Measurements from ENCODE around the gene SDE2. TPM values are rescaled to one million over a fixed set of nuclear protein-coding genes. Genes with fewer than 3 reads are reported as not detected.
"Not testable (repeated sequence)": the region's sequence is repeated elsewhere in the genome, so short reads cannot be mapped to it uniquely, and the experiment has no call there.

The SDE2 gene
- total RNA-seq, 2 donors from 2014 or later, result 19.9 to 24.8 TPM

DNA sequence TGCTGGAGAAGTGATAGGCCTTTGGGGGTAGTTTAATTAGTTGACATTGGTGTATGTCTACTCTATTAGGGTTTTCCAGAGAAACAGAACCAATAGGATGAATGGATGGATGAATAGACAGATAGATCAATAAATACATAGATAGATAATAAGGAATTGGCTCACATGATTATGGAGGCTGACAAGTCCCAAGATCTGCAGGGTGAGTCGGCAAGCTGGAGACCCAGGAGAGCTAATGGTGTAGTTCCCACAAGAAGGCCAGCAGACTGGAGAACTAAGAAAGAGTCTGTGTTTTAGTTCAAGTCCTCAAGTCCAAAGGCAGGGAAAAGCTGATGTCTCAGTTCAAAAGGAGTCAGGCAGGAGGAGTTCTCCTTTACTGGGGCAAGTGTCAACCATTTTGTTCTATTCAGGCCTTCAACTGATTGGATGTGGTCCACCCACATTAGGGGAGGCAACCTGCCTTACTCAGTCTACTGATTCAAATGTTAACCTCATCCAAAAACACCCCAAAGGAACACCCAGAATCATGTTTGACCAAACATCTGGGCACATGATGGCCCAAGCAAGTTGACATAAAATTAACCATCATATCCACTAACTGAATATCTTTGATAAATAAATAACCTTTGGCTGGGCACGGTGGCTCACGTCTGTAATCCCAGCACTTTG is 4.5 kb upstream of the SDE2 start:
- intact Hi-C loops (cut with DNase I), result no loop called here
- WGBS, result 91% methylated on average over 3 of the region's 3 CpGs
- no peak for TF ChIP-seq POLR2A (IDR thresholded peaks at IDR 0.05)
- TF ChIP-seq POLR2AphosphoS5 (IDR thresholded peaks at IDR 0.05), result no peak
- TF ChIP-seq, protein P1, sequence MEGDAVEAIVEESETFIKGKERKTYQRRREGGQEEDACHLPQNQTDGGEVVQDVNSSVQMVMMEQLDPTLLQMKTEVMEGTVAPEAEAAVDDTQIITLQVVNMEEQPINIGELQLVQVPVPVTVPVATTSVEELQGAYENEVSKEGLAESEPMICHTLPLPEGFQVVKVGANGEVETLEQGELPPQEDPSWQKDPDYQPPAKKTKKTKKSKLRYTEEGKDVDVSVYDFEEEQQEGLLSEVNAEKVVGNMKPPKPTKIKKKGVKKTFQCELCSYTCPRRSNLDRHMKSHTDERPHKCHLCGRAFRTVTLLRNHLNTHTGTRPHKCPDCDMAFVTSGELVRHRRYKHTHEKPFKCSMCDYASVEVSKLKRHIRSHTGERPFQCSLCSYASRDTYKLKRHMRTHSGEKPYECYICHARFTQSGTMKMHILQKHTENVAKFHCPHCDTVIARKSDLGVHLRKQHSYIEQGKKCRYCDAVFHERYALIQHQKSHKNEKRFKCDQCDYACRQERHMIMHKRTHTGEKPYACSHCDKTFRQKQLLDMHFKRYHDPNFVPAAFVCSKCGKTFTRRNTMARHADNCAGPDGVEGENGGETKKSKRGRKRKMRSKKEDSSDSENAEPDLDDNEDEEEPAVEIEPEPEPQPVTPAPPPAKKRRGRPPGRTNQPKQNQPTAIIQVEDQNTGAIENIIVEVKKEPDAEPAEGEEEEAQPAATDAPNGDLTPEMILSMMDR (IDR thresholded peaks at IDR 0.05), result no peak
- H3K4me3 ChIP-seq, result no peak overlapping the region
- peaks cover 5% of the 10 kb centered on the region for H3K4me1 ChIP-seq (replicated peaks)
- H3K9me3 ChIP-seq, result no peaks in the 10 kb centered on the region
- no peak for DNase-seq (ENCODE audit: low spot score)
- peak overlapping the region in 1 of 2 donors; percentile 78 for H3K27ac ChIP-seq
- H3K36me3 ChIP-seq, result no peaks in the 10 kb centered on the region
- no peaks in the 10 kb centered on the region for H3K27me3 ChIP-seq (replicated peaks; ENCODE audit: insufficient read depth)

DNA sequence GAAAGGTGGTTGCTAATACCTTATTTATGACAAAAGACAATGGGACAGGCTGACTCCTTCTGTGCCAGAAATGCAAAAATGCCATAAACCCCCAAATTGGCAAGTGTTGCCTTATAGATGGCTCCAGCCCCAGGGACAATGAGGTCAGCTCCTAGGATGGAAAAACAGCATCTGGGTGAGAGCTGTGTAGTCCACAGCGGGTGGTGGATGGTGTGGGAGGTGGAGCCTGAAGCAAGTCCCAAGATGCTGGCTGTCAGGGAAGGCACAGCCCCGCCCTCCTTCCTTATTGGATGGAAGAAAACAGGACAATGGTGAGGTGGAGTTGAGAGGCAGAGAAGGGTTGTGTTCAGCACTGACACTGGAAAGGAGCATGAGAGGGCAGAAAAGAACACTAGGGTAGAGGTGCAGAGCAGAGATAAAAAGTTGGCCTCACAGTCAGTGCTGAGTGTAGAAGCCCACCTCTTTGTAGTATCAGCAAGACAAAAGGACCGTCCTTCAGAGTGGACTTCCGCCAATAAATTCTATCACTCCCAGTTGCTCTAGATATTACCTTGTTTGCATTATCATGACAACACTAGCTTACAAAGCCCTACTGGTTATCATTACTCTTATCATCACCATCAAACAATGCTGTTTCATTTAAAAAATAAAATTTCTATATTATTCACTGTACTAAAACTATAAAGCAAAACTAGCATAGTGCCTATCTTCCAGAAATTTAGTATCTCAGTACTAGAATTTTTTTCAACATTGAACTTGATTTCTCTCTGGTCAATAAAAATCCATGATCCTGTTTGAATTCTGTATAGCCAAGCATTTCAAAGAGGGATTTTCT is 3.7 kb upstream of the SDE2 start:
- Histone ChIP-seq H3K9me3 (no peaks in the 10 kb centered on the region), H3K36me3 (no peaks in the 10 kb centered on the region), H3K27ac (peak overlapping the region; percentile 44 to 78), H3K4me1 (replicated peaks) (peaks cover 10% of the 10 kb centered on the region), H3K4me3 (no peak overlapping the region), H3K27me3 (replicated peaks; ENCODE audit: insufficient read depth) (no peaks in the 10 kb centered on the region)
- TF ChIP-seq POLR2AphosphoS5 (IDR thresholded peaks at IDR 0.05) (no peak), POLR2A (IDR thresholded peaks at IDR 0.05) (no peak)
- TF ChIP-seq, protein P1 (IDR thresholded peaks at IDR 0.05), result no peak
- WGBS, result 53% methylated on average over 4 of the region's 4 CpGs
- intact Hi-C loops (cut with DNase I), result no loop called here
- peak; percentile 31 for DNase-seq (ENCODE audit: low spot score)

DNA sequence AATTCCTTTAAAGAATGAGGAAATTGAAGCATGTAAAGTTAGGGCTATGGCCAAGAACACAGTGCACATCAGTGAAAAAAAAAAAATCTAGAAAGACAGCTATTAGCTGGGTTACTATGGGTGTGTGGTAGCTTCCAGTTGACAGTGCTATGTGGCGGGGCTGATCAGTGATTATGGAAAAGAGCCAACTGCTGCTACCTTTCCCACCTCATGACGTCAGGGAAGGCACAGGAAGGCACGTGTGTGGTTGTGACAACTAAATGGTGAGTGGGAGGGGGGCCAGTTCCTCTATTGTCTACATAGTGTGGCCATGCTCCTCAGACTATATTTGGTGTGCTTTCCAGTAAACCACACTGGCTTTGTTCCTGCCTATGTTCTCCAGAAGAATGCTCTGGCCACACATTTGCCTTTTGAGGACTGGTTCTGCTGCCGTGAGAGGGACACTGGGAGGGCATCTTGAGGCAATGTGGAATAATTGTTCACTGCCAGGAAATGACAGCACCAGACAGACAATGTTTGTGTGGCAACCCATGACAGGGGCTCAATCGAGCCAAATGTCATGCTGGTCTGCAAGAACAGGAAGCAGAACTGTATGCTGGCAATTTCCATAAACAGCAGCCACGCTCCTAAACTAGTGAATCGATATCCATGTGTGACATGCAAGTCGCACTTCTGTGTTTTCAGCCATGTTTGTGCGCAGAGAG is 3.0 kb upstream of the SDE2 start:
- peak; percentile 86 for TF ChIP-seq POLR2AphosphoS5 (IDR thresholded peaks at IDR 0.05)
- TF ChIP-seq, protein P1 (IDR thresholded peaks at IDR 0.05), result no peak
- WGBS, result 38% methylated on average over 9 of the region's 9 CpGs
- peak overlapping the region; percentile 44 to 78 for H3K27ac ChIP-seq

GRCh38 chr1:226001088-226001487 is 1.9 kb upstream of the SDE2 start:
- H3K36me3 ChIP-seq, result no peaks in the 10 kb centered on the region
- peaks cover 12% of the 10 kb centered on the region for H3K4me1 ChIP-seq (replicated peaks)
- DNase-seq (ENCODE audit: low spot score), result no peak
- WGBS, result 93% methylated on average over 8 of the region's 8 CpGs
- peak overlapping the region; percentile 44 to 78 for H3K27ac ChIP-seq
- H3K9me3 ChIP-seq, result no peaks in the 10 kb centered on the region
- intact Hi-C loops (cut with DNase I), result no loop called here
- TF ChIP-seq POLR2A (IDR thresholded peaks at IDR 0.05) (no peak), POLR2AphosphoS5 (IDR thresholded peaks at IDR 0.05) (no peak)
- TF ChIP-seq, protein P1 (IDR thresholded peaks at IDR 0.05), result no peak
- H3K4me3 ChIP-seq, result no peak overlapping the region
- H3K27me3 ChIP-seq (replicated peaks; ENCODE audit: insufficient read depth), result no peaks in the 10 kb centered on the region

More for the DNA sequence above, 3.0 kb upstream of the SDE2 start:
- Histone ChIP-seq H3K9me3 (no peaks in the 10 kb centered on the region), H3K4me1 (replicated peaks) (peaks cover 12% of the 10 kb centered on the region), H3K27me3 (replicated peaks; ENCODE audit: insufficient read depth) (no peaks in the 10 kb centered on the region), H3K4me3 (no peak overlapping the region), H3K36me3 (no peaks in the 10 kb centered on the region)
- DNase-seq (ENCODE audit: low spot score), result peak; percentile 82
- intact Hi-C loops (cut with DNase I), result no loop called here

GRCh38 chr1:226000493-226001081 is 1.4 kb upstream of the SDE2 start:
- H3K4me3 ChIP-seq; intact Hi-C loops (cut with DNase I); DNase-seq (ENCODE audit: low spot score): not testable (repeated sequence)

More at GRCh38 chr1:226000493-226001081, 1.4 kb upstream of the SDE2 start:
- H3K27me3 ChIP-seq (replicated peaks; ENCODE audit: insufficient read depth); H3K9me3 ChIP-seq; H3K36me3 ChIP-seq: not testable (repeated sequence)
- Histone ChIP-seq H3K27ac (peak overlapping the region in 1 of 2 donors; percentile 93), H3K4me1 (replicated peaks) (peaks cover 12% of the 10 kb centered on the region)
- WGBS, result 92% methylated on average over 21 of the region's 21 CpGs

All from prostate gland (tissue), 2 donors.